Fibroblast of lung (primary cell): ENCODE results near the gene NCAM2.

ENCODE experiments used
- EZH2 ChIP-seq: IDR thresholded peaks from 2 replicates; pipeline ENCODE4 v1.5.1; 2012; ENCODE audit warnings: low read length, control low read depth, mild to moderate bottlenecking; ENCODE audit errors: missing control alignments
- TF ChIP-seq, protein P1 (sequence below), 2 donors: IDR thresholded peaks in 1 of 2; conservative IDR thresholded peaks in 1 of 2; 1 replicate in 1 of 2; 2 replicates in 1 of 2; pipeline ENCODE4 v1.5.1; 2011 to 2012; ENCODE audit warnings: low read length in 2 of 2, control low read depth in 1 of 2, inconsistent platforms in 1 of 2, low read depth in 1 of 2, mild to moderate bottlenecking in 1 of 2

GRCh38 chr21:21345872-21346271 lies 347.7 kb downstream of the NCAM2 start:
- TF ChIP-seq, protein P1, sequence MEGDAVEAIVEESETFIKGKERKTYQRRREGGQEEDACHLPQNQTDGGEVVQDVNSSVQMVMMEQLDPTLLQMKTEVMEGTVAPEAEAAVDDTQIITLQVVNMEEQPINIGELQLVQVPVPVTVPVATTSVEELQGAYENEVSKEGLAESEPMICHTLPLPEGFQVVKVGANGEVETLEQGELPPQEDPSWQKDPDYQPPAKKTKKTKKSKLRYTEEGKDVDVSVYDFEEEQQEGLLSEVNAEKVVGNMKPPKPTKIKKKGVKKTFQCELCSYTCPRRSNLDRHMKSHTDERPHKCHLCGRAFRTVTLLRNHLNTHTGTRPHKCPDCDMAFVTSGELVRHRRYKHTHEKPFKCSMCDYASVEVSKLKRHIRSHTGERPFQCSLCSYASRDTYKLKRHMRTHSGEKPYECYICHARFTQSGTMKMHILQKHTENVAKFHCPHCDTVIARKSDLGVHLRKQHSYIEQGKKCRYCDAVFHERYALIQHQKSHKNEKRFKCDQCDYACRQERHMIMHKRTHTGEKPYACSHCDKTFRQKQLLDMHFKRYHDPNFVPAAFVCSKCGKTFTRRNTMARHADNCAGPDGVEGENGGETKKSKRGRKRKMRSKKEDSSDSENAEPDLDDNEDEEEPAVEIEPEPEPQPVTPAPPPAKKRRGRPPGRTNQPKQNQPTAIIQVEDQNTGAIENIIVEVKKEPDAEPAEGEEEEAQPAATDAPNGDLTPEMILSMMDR (conservative IDR thresholded peaks at IDR 0.05 in 1 of 2, IDR thresholded peaks at IDR 0.05 in 1 of 2; ENCODE audit: low read depth in 1 of 2, low read length in 2 of 2): no peak
- no peak for TF ChIP-seq EZH2
